Measurements from ENCODE around the gene CFAP57.

- TF ChIP-seq CTCF (conservative IDR thresholded peaks at IDR 0.05; ENCODE audit: low read depth, low read length) = no peak
- no peak for TF ChIP-seq CHD1 (IDR thresholded peaks at IDR 0.05; ENCODE audit: low read depth, low read length)
- TF ChIP-seq BHLHE40 (IDR thresholded peaks at IDR 0.05; ENCODE audit: low read depth, low read length) = no peak
- no peak for TF ChIP-seq POLR2A (IDR thresholded peaks at IDR 0.05; ENCODE audit: low read depth, low read length)
- no peak for TF ChIP-seq MAFK (IDR thresholded peaks at IDR 0.05; ENCODE audit: low read depth, low read length)
- no peak for TF ChIP-seq MXI1 (IDR thresholded peaks at IDR 0.05; ENCODE audit: borderline replicate concordance, low read depth, low read length)
- no peak for TF ChIP-seq RAD21 (IDR thresholded peaks at IDR 0.05; ENCODE audit: low read length)
- TF ChIP-seq USF2 (IDR thresholded peaks at IDR 0.05; ENCODE audit: low read depth, low read length) = no peak
- TF ChIP-seq, protein P1, sequence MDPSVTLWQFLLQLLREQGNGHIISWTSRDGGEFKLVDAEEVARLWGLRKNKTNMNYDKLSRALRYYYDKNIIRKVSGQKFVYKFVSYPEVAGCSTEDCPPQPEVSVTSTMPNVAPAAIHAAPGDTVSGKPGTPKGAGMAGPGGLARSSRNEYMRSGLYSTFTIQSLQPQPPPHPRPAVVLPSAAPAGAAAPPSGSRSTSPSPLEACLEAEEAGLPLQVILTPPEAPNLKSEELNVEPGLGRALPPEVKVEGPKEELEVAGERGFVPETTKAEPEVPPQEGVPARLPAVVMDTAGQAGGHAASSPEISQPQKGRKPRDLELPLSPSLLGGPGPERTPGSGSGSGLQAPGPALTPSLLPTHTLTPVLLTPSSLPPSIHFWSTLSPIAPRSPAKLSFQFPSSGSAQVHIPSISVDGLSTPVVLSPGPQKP (IDR thresholded peaks at IDR 0.05; ENCODE audit: borderline replicate concordance, low read depth, low read length) = no peak
- TF ChIP-seq CEBPB (IDR thresholded peaks at IDR 0.05; ENCODE audit: low read depth, low read length) = no peak
These were observed 75.3 kb downstream of the CFAP57 start for GRCh38 chr1:43247256-43247921.

Measured in IMR-90 (cell line).